GM12872 (cell line): ENCODE measurements around the gene XAB2.

ENCODE experiments used
- CTCF ChIP-seq: IDR thresholded peaks from 3 replicates; pipeline ENCODE4 v1.5.1; 2011; ENCODE audit warnings: low read depth, mild to moderate bottlenecking, low read length, moderate library complexity; ENCODE audit not compliant: insufficient read depth

XAB2 gene

GRCh38 chr19:7625763-7626372, 3.5 kb downstream of the XAB2 start:
- no peak for TF ChIP-seq CTCF

- no peak for TF ChIP-seq CTCF
Observed at GRCh38 chr19:7624810-7625209, 4.5 kb downstream of the XAB2 start.

DNA sequence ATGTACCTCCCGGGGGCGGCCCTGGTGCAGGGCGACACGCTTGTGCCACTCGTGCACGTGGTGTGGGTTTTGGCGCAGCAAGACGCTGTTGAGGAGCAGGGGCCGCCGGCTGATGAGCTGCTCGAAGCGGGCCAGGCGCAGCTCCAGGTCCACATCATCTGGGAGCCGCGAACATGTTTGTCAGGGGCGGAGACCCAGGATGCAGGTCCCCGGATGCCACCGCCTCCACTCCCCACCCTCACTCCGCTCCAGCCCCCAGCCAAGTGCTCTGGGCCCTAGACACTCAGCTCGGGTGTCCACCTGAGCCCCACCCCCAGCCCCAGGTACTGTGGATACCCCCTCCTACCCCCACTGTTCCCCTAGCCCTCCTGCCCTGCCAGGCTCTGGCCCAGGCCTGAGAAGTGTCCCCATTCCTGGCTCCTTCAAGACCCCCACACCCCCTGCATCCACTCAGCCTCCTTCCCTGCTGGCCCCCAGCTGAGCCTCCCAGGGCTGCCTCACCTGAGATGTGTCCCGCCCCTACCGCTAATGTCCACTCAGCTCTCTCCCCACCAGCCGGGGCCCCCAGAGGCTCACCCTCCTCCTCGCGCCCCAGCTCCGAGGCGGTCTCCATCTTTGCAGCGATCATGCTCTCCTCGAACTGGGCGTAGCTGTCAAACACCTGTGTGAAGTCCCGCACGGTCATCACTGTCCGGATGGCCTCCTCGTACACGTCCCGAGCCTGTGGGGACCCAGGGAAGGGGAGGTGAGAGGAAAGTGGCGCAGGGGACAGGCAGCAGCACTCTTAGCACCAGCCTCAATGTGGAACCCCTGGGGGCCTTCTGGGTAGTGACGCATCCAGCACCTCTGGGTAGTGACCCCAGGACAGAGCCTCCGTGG, 5.4 kb downstream of the XAB2 start:
- TF ChIP-seq CTCF: no peak

DNA sequence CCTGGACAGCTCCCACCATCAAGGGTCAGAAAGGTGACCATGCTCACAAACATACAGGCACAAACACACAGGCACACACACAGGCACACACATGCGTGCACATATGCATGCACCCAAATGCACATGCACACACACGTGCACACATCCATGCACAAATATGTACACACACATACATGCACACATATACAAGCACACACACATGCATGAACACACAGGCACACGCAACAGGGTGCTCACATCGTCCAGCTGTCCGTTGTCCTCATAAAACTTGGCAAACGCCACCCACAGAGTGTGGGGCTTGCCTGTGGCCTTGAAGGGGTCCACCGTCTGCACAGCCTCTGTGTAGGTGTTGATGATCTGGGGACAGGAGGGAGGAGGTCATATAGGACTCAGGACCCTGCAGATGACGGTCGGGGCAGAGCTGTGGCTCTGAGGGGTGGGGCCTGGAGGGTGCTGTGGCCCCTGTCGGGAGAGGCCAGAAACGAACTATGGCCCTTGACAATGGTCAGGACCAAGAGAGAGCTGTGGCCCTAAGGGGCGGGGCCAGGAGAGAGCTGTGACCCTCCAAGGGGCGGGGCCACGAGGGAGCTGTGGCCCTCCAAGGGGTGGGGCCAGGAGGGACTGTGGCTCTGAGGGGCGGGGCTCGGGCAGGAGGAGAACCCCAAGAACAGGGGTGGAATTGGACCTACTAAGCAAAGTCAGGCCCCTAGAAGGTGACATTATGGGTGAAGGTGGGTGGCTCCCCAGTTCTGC, 6.2 kb downstream of the XAB2 start:
- no peak for TF ChIP-seq CTCF

GRCh38 chr19:7620442-7621412, 8.6 kb downstream of the XAB2 start:
- TF ChIP-seq CTCF: no peak

GRCh38 chr19:7619671-7620441, 9.5 kb downstream of the XAB2 start:
- no peak for TF ChIP-seq CTCF
